PC-9 (cell line): ENCODE measurements around the gene FGF14.

Source experiments
- EZH2 ChIP-seq: fragments of 200-600 bp; sonication (generic); IDR thresholded peaks from 2 replicates; pipeline ENCODE4 v1.8.0; 2017; ENCODE audit warnings: antibody characterized with exemption, low read depth
- TF ChIP-seq, protein P1 (sequence below): fragments of 200-600 bp; sonication (generic); conservative IDR thresholded peaks from 2 replicates; pipeline ENCODE4 v1.6.1; 2017; ENCODE audit warnings: mixed run types, antibody characterized with exemption, mild to moderate bottlenecking, moderate library complexity

DNA sequence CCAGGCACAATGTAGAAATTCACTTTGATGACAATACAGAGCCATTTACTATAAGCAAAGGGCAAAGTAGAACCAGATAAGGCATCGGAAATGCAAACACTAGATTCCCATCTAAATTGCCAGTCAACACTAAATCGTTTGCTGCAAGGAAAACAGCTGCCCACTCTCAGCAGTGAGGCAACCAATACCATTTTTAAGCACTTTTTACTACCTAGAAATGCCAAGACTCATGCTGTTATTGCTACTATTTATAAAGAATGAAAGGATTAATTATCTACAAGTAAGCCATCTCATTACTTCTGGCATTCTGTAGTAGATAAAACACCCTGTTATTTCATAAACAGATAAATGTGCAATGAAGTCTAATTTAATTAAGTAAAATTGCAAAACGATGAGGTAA, 422.0 kb downstream of the FGF14 start:
- TF ChIP-seq, protein P1, sequence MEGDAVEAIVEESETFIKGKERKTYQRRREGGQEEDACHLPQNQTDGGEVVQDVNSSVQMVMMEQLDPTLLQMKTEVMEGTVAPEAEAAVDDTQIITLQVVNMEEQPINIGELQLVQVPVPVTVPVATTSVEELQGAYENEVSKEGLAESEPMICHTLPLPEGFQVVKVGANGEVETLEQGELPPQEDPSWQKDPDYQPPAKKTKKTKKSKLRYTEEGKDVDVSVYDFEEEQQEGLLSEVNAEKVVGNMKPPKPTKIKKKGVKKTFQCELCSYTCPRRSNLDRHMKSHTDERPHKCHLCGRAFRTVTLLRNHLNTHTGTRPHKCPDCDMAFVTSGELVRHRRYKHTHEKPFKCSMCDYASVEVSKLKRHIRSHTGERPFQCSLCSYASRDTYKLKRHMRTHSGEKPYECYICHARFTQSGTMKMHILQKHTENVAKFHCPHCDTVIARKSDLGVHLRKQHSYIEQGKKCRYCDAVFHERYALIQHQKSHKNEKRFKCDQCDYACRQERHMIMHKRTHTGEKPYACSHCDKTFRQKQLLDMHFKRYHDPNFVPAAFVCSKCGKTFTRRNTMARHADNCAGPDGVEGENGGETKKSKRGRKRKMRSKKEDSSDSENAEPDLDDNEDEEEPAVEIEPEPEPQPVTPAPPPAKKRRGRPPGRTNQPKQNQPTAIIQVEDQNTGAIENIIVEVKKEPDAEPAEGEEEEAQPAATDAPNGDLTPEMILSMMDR, result no peak
- TF ChIP-seq EZH2, result no peak
